22Rv1 (cell line): Measurements from ENCODE around the gene MCM3.

ENCODE experiments used
- CTCF ChIP-seq: fragments of 450-650 bp; IDR thresholded peaks from 2 replicates; pipeline ENCODE4 v1.5.1; 2017; ENCODE audit warnings: mild to moderate bottlenecking
- ZFX ChIP-seq: fragments of 450-650 bp; IDR thresholded peaks from 2 replicates; pipeline ENCODE4 v1.6.1; 2017; ENCODE audit warnings: antibody characterized with exemption, borderline replicate concordance

- no peak for TF ChIP-seq CTCF
- TF ChIP-seq ZFX, result no peak
Observed at GRCh38 chr6:52255434-52255833, 29.1 kb downstream of the MCM3 start.
